Vagina (tissue), 2 donors: ENCODE data around the gene RRAD. TPM values are rescaled to one million over a fixed set of nuclear protein-coding genes. Genes with fewer than 3 reads are reported as not detected.

Experiments used
- DNase-seq, 2 donors: peaks; one replicate each; pipeline ENCODE4 v3.0.0-alpha.2; 2017; ENCODE audit errors: extremely low spot score in 2 of 2
- H3K27ac ChIP-seq: fragments of 200-600 bp; sonication (generic); one replicate; pipeline ENCODE4 v1.5.1; 2019
- H3K27me3 ChIP-seq: fragments of 200-600 bp; sonication (generic); one replicate; pipeline ENCODE4 v1.5.1; 2019
- H3K36me3 ChIP-seq, 2 donors: fragments of 200-600 bp; sonication (generic); one replicate each; pipeline ENCODE4 v1.5.1; 2017 to 2019
- H3K4me1 ChIP-seq: fragments of 200-600 bp; sonication (generic); one replicate; pipeline ENCODE4 v1.5.1; 2019
- H3K4me3 ChIP-seq, 2 donors: fragments of 200-600 bp; sonication (generic); 1 replicate in 1 of 2; 2 replicates in 1 of 2; pipeline ENCODE4 v1.5.1; 2016 to 2019
- H3K9me3 ChIP-seq: fragments of 200-600 bp; sonication (generic); one replicate; pipeline ENCODE4 v1.5.1; 2019
- POLR2A ChIP-seq, 2 donors: fragments of 450-650 bp; IDR thresholded peaks; one replicate each; pipeline ENCODE4 v1.6.1; 2017; ENCODE audit warnings: antibody characterized with exemption in 2 of 2, mild to moderate bottlenecking in 2 of 2, moderate library complexity in 2 of 2
- POLR2AphosphoS5 ChIP-seq, 2 donors: sonication (generic); formaldehyde crosslinking; IDR thresholded peaks; one replicate each; pipeline ENCODE4 v1.9.0; 2017; ENCODE audit warnings: antibody characterized with exemption in 2 of 2, mild to moderate bottlenecking in 2 of 2, low read depth in 1 of 2; ENCODE audit not compliant: insufficient read depth in 1 of 2
- intact Hi-C: fragments of 100-400 bp; cut with DNase I; formaldehyde crosslinking; loops from one replicate; pipeline ENCODE4 v1.15.1; 2023
- total RNA-seq: library from RNA; depleted of rRNA; stranded (reverse); fragments of >200 nt; gene quantifications from one replicate; pipeline ENCODE4 v1.2.3, GENCODE V29; 2016
- TF ChIP-seq, protein P1 (sequence below), 3 experiments: fragments of 450-650 bp in 2 of 3; fragments of 200-600 bp in 1 of 3; sonication (generic) in 1 of 3; IDR thresholded peaks; one replicate each; pipeline ENCODE4 v1.5.1; 2017 to 2019; ENCODE audit warnings: antibody characterized with exemption in 3 of 3, mild to moderate bottlenecking in 2 of 3, moderate library complexity in 2 of 3

The RRAD gene
- total RNA-seq, 1 donor from 2014 or later: 49.1 TPM

DNA sequence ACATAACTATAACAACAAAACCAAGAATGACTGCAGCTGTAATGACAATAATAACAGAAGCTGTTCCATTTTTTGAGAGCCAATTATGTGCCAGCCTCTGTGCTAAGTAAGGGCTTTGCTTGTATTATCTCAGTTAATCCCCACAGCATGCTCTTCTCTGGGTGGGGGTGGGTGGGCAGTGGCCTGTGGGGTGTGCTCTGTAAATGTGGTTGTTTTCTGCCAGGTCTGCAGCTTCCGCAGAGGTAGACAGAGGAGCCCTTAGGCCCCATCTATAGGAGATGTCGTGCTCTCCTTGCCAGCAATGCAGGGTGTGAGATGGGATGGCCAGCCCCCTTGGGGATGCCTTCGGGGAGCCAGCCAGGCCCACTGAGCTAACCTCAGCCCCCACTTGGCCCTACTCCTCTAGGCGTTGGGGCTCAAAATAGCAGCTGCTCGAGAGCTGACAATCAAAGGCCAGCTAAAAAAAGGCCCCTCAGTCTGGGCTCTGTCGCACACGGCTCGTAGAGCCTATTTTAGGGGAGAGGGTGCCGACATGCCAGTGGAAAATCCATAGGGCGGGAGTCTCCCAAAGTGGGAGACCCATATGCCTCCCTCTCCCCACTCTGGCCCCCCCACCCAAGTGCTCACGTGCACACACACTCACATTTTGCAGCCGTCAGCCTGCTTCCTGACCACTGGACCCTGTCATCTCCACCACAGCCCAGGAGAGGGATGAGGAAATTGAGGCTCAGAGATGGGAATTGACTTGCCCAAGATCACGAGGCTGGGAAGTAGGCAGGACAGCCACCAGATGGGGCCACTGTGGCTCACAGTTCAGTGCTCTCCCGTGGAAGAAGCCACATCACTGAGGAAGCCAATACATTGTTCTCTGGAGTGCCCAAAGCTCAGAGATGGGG, 22.4 kb downstream of the RRAD start:
- no peak for DNase-seq
- Histone ChIP-seq H3K4me3 (no peak overlapping the region), H3K4me1 (peaks cover 51% of the 10 kb centered on the region), H3K27me3 (no peaks in the 10 kb centered on the region), H3K9me3 (no peaks in the 10 kb centered on the region), H3K36me3 (no peaks in the 10 kb centered on the region), H3K27ac (peak overlapping the region; percentile 91)
- TF ChIP-seq, protein P1, sequence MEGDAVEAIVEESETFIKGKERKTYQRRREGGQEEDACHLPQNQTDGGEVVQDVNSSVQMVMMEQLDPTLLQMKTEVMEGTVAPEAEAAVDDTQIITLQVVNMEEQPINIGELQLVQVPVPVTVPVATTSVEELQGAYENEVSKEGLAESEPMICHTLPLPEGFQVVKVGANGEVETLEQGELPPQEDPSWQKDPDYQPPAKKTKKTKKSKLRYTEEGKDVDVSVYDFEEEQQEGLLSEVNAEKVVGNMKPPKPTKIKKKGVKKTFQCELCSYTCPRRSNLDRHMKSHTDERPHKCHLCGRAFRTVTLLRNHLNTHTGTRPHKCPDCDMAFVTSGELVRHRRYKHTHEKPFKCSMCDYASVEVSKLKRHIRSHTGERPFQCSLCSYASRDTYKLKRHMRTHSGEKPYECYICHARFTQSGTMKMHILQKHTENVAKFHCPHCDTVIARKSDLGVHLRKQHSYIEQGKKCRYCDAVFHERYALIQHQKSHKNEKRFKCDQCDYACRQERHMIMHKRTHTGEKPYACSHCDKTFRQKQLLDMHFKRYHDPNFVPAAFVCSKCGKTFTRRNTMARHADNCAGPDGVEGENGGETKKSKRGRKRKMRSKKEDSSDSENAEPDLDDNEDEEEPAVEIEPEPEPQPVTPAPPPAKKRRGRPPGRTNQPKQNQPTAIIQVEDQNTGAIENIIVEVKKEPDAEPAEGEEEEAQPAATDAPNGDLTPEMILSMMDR (IDR thresholded peaks at IDR 0.05): no peak
- no peak for TF ChIP-seq POLR2A (IDR thresholded peaks at IDR 0.05)
- no peak for TF ChIP-seq POLR2AphosphoS5 (IDR thresholded peaks at IDR 0.05; ENCODE audit: insufficient read depth in 1 of 2, low read depth in 1 of 2)
- intact Hi-C loops: no loop called here

DNA sequence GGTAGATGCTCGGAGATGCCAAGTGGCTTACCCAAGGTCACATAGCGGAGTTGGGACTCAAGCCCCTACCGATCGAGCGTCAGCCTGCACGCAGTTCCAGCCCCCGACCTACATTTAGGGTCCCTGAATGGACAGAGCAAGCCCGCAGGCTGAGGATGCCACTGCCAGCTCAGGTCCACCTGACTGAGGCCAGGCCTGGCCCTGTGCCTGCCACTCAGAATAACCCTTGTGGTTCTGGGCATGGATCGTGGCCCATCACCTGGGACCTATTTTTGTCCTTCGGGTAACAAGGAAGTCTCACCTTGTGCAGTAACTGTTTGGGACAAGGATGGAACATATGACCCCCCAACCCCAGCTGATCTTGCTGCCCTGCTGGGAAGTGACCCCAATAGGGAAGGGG, 23.7 kb downstream of the RRAD start:
- H3K36me3 ChIP-seq: no peaks in the 10 kb centered on the region
- no peaks in the 10 kb centered on the region for H3K9me3 ChIP-seq
- intact Hi-C loops: no loop called here
- DNase-seq: no peak
- no peaks in the 10 kb centered on the region for H3K27me3 ChIP-seq
- H3K27ac ChIP-seq: peak overlapping the region; percentile 91
- TF ChIP-seq, protein P1 (IDR thresholded peaks at IDR 0.05): no peak
- TF ChIP-seq POLR2A (IDR thresholded peaks at IDR 0.05): no peak
- no peak for TF ChIP-seq POLR2AphosphoS5 (IDR thresholded peaks at IDR 0.05; ENCODE audit: insufficient read depth in 1 of 2, low read depth in 1 of 2)
- peaks cover 51% of the 10 kb centered on the region for H3K4me1 ChIP-seq
- no peak overlapping the region for H3K4me3 ChIP-seq

DNA sequence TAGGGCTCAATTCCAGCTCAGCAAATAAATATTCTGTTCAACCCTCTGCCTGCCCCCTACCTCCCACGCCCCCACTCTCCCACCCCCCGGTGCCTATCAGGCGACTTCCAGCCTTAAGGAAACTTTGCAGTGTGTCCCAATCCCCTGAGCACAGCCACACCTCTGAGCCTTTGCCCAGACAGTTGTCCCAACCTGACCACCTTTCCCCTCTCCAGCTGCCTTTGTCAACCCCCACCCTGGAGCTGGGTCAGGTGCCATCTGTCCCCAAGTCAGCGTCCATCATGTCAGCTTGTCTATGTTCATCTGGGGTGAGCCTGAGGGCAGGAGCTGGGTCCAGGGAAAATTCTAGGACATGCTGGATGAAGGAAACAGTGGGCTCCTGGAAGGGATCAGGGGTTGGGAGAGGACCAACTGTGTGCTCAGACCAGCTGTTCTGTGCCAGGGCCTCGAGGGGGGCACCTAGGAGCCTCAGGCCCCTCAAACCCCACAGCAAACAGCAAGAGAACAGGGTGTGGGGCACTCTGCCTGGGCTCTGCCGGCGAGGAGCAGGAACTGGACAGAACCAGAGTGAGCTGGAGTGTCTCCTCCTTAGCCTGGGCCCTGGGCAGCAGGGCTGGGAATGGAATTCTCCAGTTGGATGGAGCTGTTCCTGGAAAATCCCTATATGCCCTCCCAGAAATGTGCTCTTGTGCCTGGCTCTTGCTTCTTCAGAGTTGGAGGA, 24.5 kb downstream of the RRAD start:
- no peaks in the 10 kb centered on the region for H3K27me3 ChIP-seq
- H3K9me3 ChIP-seq: no peaks in the 10 kb centered on the region
- no peak for DNase-seq
- H3K4me3 ChIP-seq: no peak overlapping the region
- intact Hi-C loops: no loop called here
- H3K4me1 ChIP-seq: peaks cover 48% of the 10 kb centered on the region
- TF ChIP-seq POLR2AphosphoS5 (IDR thresholded peaks at IDR 0.05; ENCODE audit: insufficient read depth in 1 of 2, low read depth in 1 of 2) (peak in 1 of 2 donors; percentile 60), POLR2A (IDR thresholded peaks at IDR 0.05) (no peak)
- TF ChIP-seq, protein P1 (IDR thresholded peaks at IDR 0.05): no peak
- H3K36me3 ChIP-seq: no peaks in the 10 kb centered on the region
- peak overlapping the region; percentile 91 for H3K27ac ChIP-seq

DNA sequence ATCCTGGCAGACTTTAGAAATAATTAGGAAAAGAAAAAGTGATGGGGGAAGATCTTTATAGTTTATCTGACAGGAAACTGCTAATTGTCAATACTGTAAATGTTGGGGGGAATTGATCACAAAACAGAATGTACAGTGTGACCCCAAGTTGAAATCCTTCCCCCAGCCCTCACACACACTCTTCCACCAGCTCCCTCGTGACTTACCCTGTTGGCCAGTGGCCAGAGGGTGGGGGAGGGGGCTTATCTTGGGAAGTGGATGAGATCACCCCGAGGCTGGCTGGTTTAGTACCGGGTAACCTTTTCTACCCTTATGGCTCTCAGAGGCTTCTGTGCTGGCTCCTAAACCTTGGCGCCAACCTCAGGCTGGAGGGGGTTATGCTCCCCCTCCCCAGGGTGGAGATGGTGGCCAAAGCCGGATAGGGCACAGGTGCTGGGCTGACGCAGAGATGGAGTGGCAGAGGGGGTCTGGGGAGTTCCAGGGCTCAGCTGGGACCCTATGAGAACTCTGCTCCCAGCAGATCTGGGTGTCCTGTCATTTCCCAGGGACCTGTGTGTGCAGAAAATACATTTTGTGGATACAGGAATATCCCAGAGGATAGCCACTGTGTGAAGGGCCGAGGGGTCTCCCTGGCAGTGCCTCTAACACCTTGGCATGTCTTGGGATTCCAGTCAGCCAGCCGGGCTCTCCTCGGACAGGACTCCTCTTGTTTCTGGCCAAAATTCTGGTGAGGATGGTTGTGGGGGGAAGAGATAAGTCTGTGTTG, 25.2 kb downstream of the RRAD start:
- no peak overlapping the region for H3K4me3 ChIP-seq
- H3K27me3 ChIP-seq: no peaks in the 10 kb centered on the region
- TF ChIP-seq POLR2A (IDR thresholded peaks at IDR 0.05): no peak
- TF ChIP-seq POLR2AphosphoS5 (IDR thresholded peaks at IDR 0.05; ENCODE audit: insufficient read depth in 1 of 2, low read depth in 1 of 2): peak; percentile 10 to 34
- no peaks in the 10 kb centered on the region for H3K36me3 ChIP-seq
- peak overlapping the region; percentile 91 for H3K27ac ChIP-seq
- intact Hi-C loops: no loop called here
- peaks cover 40% of the 10 kb centered on the region for H3K4me1 ChIP-seq
- DNase-seq: no peak
- no peaks in the 10 kb centered on the region for H3K9me3 ChIP-seq

DNA sequence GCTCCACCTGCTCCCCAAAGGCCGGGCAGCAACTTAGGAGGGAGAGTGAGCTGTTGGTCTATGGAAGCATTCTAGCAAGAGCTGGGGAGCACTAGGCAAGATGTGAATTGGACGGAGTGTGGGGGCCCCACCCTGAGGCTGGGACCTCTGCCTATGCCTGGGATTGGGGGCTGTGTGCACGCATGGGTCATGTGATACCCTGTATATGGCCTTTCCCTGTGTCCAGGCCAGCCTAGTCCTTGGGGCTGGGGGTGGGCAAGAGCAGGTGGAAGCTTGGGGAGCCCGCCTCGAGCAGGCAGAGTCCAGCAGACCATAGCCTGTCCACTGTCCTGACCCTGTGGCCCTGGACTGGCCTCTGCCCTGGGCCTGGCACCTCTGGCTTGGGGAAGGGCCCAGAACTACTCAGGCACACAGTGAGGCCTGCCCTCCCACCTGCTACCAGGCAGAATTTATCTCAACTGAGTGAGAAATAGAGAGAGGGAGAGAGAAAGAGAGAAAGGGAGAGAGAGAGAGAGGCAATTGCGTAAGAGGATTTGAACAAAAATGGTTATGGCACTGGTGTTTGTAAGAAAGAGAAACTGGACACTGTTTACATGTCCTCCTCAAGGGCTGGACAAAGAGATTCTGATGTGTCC, 25.9 kb downstream of the RRAD start:
- intact Hi-C loops: no loop called here
- Histone ChIP-seq H3K36me3 (no peaks in the 10 kb centered on the region), H3K4me1 (peaks cover 34% of the 10 kb centered on the region)

More for the DNA sequence above, 25.9 kb downstream of the RRAD start:
- no peak for DNase-seq
- Histone ChIP-seq H3K9me3 (no peaks in the 10 kb centered on the region), H3K27me3 (no peaks in the 10 kb centered on the region), H3K27ac (peak overlapping the region; percentile 91), H3K4me3 (no peak overlapping the region)
- TF ChIP-seq, protein P1 (IDR thresholded peaks at IDR 0.05): no peak
- no peak for TF ChIP-seq POLR2A (IDR thresholded peaks at IDR 0.05)
- TF ChIP-seq POLR2AphosphoS5 (IDR thresholded peaks at IDR 0.05; ENCODE audit: insufficient read depth in 1 of 2, low read depth in 1 of 2): no peak
